HepG2 (cell line): ENCODE measurements around the gene TFEB. TPM values are rescaled to one million over a fixed set of nuclear protein-coding genes. Genes with fewer than 3 reads are reported as not detected.

Experiments
- ARNT ChIP-seq: fragments of 450-650 bp; IDR thresholded peaks from 2 replicates; pipeline ENCODE4 v1.6.1; 2017
- CEBPB ChIP-seq: IDR thresholded peaks from 2 replicates; pipeline ENCODE4 v1.6.1; 2011; ENCODE audit warnings: low read depth, low read length, improper control_type of control experiment, borderline replicate concordance
- FOXA3 ChIP-seq: IDR thresholded peaks from 2 replicates; pipeline ENCODE4 v1.6.1; 2016; ENCODE audit warnings: missing genetic modification reagents, missing compliant biosample characterization
- GTF2F1 ChIP-seq: fragments of 150-350 bp; IDR thresholded peaks from 2 replicates; pipeline ENCODE4 v1.6.1; 2014; ENCODE audit warnings: low read length
- HMGXB3 ChIP-seq: sonication (generic); formaldehyde crosslinking; IDR thresholded peaks from 2 replicates; pipeline ENCODE4 v1.4.0; 2020; ENCODE audit warnings: missing genetic modification reagents, borderline replicate concordance
- IKZF1 ChIP-seq: fragments of 450-650 bp; IDR thresholded peaks from 2 replicates; pipeline ENCODE4 v1.7.1; 2016
- ISX ChIP-seq: sonication (generic); formaldehyde crosslinking; conservative IDR thresholded peaks from 2 replicates; pipeline ENCODE4 v1.5.0; 2020; ENCODE audit warnings: missing genetic modification reagents
- LBX2 ChIP-seq: sonication (generic); formaldehyde crosslinking; IDR thresholded peaks from 2 replicates; pipeline ENCODE4 v1.5.0; 2020; ENCODE audit warnings: missing genetic modification reagents, mild to moderate bottlenecking, borderline replicate concordance
- NR2C2 ChIP-seq: sonication (generic); formaldehyde crosslinking; IDR thresholded peaks from 2 replicates; pipeline ENCODE4 v1.4.0; 2020; ENCODE audit warnings: missing genetic modification reagents, mild to moderate bottlenecking, moderate library complexity, borderline replicate concordance
- NRL ChIP-seq: sonication (generic); formaldehyde crosslinking; IDR thresholded peaks from 2 replicates; pipeline ENCODE4 v1.5.0; 2020; ENCODE audit warnings: missing genetic modification reagents, mild to moderate bottlenecking, moderate library complexity, borderline replicate concordance
- SAP130 ChIP-seq: IDR thresholded peaks from 2 replicates; pipeline ENCODE4 v1.6.1; 2016; ENCODE audit warnings: low read depth
- TCF7L2 ChIP-seq: IDR thresholded peaks from 2 replicates; pipeline ENCODE4 v1.6.1; 2011; ENCODE audit warnings: mild to moderate bottlenecking, low read depth, low read length, moderate library complexity
- ZFP82 ChIP-seq: sonication (generic); formaldehyde crosslinking; IDR thresholded peaks from 2 replicates; pipeline ENCODE4 v1.5.1; 2020; ENCODE audit warnings: mild to moderate bottlenecking, missing genetic modification reagents, borderline replicate concordance
- ZFYVE20 ChIP-seq: sonication (generic); formaldehyde crosslinking; IDR thresholded peaks from 2 replicates; pipeline ENCODE4 v1.8.0; 2023; ENCODE audit warnings: low read depth, mild to moderate bottlenecking, moderate library complexity, missing genetic modification reagents, borderline replicate concordance
- ZNF614 ChIP-seq: IDR thresholded peaks from 2 replicates; pipeline ENCODE4 v1.6.1; 2018; ENCODE audit warnings: missing biosample characterization, missing genetic modification reagents, inconsistent platforms, borderline replicate concordance
- ZNF879 ChIP-seq: sonication (generic); formaldehyde crosslinking; IDR thresholded peaks from 2 replicates; pipeline ENCODE4 v1.8.1; 2023; ENCODE audit warnings: missing genetic modification reagents
- polyA plus RNA-seq, 8 experiments: library from polyadenylated mRNA; depleted of rRNA in 3 of 8; stranded (reverse) in 7 of 8; unstranded in 1 of 8; fragments of >200 nt; fragmentation: Illumina TruSeq in 4 of 8; extraction: Trizol in 4 of 8; gene quantifications; 2 replicates each; pipeline versions ENCODE4 v1.2.1 to v1.2.3, GENCODE V29; 2011 to 2016; ENCODE audit warnings: low read depth in 4 of 8, missing spikeins in 1 of 8, mixed read lengths in 1 of 8; ENCODE audit not compliant: insufficient read depth in 1 of 8
- total RNA-seq, 5 experiments: library from RNA; depleted of rRNA; stranded (reverse); fragments of >200 nt; fragmentation: Illumina TruSeq; extraction: Trizol; gene quantifications; 2 replicates each; pipeline ENCODE4 v1.2.3, GENCODE V29; 2016; ENCODE audit warnings: low read depth in 1 of 5
- TF ChIP-seq, protein P1 (sequence below): sonication (generic); formaldehyde crosslinking; IDR thresholded peaks from 2 replicates; pipeline ENCODE4 v1.4.0; 2020; ENCODE audit warnings: missing genetic modification reagents
- TF ChIP-seq, protein P2 (sequence below): sonication (generic); formaldehyde crosslinking; conservative IDR thresholded peaks from 2 replicates; pipeline ENCODE4 v1.8.0; 2022; ENCODE audit warnings: low read depth, missing genetic modification reagents
- TF ChIP-seq, protein P3 (sequence below): IDR thresholded peaks from 2 replicates; pipeline ENCODE4 v1.6.1; 2018; ENCODE audit warnings: missing genetic modification reagents, mild to moderate bottlenecking, missing compliant biosample characterization
- TF ChIP-seq, protein P4 (sequence below): IDR thresholded peaks from 2 replicates; pipeline ENCODE4 v1.6.1; 2018; ENCODE audit warnings: missing genetic modification reagents

Gene TFEB
- total and polyA plus RNA-seq, 2 of the 13 experiments (the other 11 are each of a cell fraction or from before 2014, with no cell fraction given): 13.3 to 18.7 TPM

DNA sequence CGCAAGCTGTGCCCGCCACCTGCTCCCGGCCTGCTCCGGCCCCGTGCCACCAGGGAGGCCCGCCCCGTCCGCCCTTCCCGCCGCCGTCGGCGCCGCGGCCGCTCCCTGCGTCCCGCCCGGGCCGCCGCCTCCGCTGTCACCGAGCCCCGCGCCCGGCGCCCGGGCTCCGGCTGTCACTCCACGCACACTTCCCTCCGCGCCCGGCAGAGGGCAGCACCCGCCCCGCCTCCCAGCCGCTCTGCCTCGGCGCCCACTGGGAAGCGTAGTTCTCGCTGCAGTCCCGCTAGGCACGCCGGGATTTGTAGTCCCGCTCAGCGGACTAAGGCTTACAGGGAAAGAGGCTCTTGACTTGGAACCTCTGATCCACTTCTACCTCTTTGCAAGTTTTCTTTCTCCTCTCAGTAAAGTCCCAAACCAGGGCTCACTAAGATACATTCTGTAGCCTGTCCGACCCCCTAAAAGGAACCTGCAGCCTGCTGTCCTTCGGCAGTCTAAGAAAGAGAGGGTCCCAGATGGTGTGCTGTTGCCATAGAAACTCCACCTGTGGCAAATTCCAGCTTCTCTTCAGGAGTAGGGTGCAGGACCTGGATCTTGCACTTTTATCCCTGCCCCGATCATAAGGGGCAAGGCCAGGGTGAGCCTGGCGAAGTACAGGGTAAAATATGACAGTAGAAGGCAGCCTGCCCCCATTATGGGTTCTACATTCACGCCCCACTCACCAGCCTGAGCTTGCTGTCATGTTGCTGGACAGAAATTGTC lies at the start of gene TFEB (continued):
- TF ChIP-seq ISX (CRISPR knock-in tag): no peak
- no peak for TF ChIP-seq ZFP82
- TF ChIP-seq TCF7L2: no peak
- peak; percentile 76 for TF ChIP-seq ZNF614
- TF ChIP-seq, protein P1, sequence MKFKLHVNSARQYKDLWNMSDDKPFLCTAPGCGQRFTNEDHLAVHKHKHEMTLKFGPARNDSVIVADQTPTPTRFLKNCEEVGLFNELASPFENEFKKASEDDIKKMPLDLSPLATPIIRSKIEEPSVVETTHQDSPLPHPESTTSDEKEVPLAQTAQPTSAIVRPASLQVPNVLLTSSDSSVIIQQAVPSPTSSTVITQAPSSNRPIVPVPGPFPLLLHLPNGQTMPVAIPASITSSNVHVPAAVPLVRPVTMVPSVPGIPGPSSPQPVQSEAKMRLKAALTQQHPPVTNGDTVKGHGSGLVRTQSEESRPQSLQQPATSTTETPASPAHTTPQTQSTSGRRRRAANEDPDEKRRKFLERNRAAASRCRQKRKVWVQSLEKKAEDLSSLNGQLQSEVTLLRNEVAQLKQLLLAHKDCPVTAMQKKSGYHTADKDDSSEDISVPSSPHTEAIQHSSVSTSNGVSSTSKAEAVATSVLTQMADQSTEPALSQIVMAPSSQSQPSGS (CRISPR knock-in tag): peak; percentile 82
- peak; percentile 56; the same call in 1 of the 2 replicates for TF ChIP-seq HMGXB3 (CRISPR knock-in tag)
- no peak for TF ChIP-seq ZNF879 (CRISPR knock-in tag)
- peak; percentile 97 for TF ChIP-seq NR2C2 (CRISPR knock-in tag)
- no peak for TF ChIP-seq IKZF1
- TF ChIP-seq, protein P2, sequence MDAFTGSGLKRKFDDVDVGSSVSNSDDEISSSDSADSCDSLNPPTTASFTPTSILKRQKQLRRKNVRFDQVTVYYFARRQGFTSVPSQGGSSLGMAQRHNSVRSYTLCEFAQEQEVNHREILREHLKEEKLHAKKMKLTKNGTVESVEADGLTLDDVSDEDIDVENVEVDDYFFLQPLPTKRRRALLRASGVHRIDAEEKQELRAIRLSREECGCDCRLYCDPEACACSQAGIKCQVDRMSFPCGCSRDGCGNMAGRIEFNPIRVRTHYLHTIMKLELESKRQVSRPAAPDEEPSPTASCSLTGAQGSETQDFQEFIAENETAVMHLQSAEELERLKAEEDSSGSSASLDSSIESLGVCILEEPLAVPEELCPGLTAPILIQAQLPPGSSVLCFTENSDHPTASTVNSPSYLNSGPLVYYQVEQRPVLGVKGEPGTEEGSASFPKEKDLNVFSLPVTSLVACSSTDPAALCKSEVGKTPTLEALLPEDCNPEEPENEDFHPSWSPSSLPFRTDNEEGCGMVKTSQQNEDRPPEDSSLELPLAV (CRISPR knock-in tag): no peak
- no peak for TF ChIP-seq ARNT
- no peak for TF ChIP-seq NRL (CRISPR knock-in tag)
- no peak for TF ChIP-seq LBX2 (CRISPR knock-in tag)
- TF ChIP-seq, protein P3, sequence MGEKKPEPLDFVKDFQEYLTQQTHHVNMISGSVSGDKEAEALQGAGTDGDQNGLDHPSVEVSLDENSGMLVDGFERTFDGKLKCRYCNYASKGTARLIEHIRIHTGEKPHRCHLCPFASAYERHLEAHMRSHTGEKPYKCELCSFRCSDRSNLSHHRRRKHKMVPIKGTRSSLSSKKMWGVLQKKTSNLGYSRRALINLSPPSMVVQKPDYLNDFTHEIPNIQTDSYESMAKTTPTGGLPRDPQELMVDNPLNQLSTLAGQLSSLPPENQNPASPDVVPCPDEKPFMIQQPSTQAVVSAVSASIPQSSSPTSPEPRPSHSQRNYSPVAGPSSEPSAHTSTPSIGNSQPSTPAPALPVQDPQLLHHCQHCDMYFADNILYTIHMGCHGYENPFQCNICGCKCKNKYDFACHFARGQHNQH (CRISPR knock-in tag): peak; percentile 83
- TF ChIP-seq ZFYVE20 (CRISPR knock-in tag): no peak
- TF ChIP-seq CEBPB: no peak
- TF ChIP-seq SAP130 (CRISPR knock-in tag): peak; percentile 93
- TF ChIP-seq, protein P4, sequence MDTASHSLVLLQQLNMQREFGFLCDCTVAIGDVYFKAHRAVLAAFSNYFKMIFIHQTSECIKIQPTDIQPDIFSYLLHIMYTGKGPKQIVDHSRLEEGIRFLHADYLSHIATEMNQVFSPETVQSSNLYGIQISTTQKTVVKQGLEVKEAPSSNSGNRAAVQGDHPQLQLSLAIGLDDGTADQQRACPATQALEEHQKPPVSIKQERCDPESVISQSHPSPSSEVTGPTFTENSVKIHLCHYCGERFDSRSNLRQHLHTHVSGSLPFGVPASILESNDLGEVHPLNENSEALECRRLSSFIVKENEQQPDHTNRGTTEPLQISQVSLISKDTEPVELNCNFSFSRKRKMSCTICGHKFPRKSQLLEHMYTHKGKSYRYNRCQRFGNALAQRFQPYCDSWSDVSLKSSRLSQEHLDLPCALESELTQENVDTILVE: peak; percentile 97
- TF ChIP-seq FOXA3: peak; percentile 74
- no peak; the same call in 1 of the 2 replicates for TF ChIP-seq GTF2F1
